Measurements from ENCODE around the gene NSG1. TPM values are rescaled to one million over a fixed set of nuclear protein-coding genes. Genes with fewer than 3 reads are reported as not detected.

The NSG1 gene
- total RNA-seq, 1 donor from 2014 or later = 0.18 TPM

DNA sequence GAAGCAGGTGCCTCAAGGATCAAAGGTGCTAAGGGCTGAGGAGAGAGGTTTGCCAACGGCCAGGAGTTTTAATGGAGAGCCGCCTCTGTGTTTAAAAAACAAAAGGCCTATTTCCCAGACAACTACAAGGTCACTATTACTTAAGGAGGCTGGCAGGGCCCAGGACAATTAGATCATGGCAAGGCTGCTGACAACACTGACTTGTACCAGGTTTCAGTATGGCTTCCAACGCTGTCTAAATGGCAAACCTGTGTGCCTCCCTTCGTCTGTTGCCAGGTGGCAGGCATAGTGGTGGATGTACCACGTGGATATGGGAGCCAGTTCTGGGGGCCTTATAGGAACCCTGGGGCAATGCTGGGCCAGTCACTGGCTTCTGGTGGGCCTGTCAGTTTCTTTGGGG is 41.0 kb downstream of the NSG1 start:
- Mint-ChIP-seq H3K27ac (no peak overlapping the region), H3K4me1 (ENCODE audit: low read depth) (peaks cover 7% of the 10 kb centered on the region), H3K9me3 (no peaks in the 10 kb centered on the region), H3K36me3 (ENCODE audit: low read depth) (no peaks in the 10 kb centered on the region), H3K4me3 (no peak overlapping the region), H3K27me3 (ENCODE audit: insufficient read depth) (no peaks in the 10 kb centered on the region)
- intact Hi-C loops (cut with micrococcal nuclease) = no loop called here
- no peak for DNase-seq (ENCODE audit: low spot score)

- no peak overlapping the region for H3K4me3 Mint-ChIP-seq
- H3K27ac Mint-ChIP-seq = no peak overlapping the region
- no peak for DNase-seq (ENCODE audit: low spot score)
- intact Hi-C loops (cut with micrococcal nuclease) = no loop called here
- no peaks in the 10 kb centered on the region for H3K36me3 Mint-ChIP-seq (ENCODE audit: low read depth)
- H3K9me3 Mint-ChIP-seq = no peaks in the 10 kb centered on the region
- H3K4me1 Mint-ChIP-seq (ENCODE audit: low read depth) = peaks cover 7% of the 10 kb centered on the region
- H3K27me3 Mint-ChIP-seq (ENCODE audit: insufficient read depth) = no peaks in the 10 kb centered on the region
These were observed 42.3 kb downstream of the NSG1 start for GRCh38 chr4:4428966-4429875.

DNA sequence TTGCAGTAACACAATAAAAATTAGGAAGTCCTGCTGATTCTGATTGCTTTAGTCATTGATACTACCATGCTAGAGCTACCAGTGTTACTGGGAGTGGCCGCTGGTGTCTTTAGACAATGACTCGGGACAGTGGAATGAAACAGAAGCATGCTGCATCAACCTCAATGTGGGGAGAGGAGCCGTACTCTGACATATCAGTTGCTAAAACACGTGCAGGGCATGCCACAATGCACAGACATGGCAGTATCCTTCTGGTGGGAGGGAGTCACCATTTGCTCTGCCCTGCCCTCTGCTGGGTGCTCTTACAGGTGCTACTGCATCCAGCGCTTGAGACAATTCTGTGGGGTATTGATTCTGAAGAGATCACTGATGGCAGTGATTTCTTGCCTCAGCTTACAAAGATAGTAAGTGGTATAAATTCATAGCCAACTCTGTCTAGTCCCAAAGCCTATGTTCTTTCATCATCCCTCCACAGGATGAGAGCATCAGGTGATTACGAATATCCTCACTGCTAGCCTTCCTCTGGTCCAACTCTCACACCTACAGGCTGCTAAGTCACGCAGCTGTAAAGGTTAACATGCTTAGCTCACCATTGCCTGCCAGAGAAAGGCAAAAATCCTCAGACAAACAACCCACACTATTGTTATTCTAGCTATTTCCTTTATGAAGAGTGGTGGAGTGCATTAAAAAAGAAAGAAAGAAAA is 43.7 kb downstream of the NSG1 start:
- no peak overlapping the region for H3K27ac Mint-ChIP-seq
- intact Hi-C loops (cut with micrococcal nuclease) = loop anchor here (1.0 kb wide), 1 partner anchor 178 kb away; no protein-coding TSS in a partner anchor

DNA sequence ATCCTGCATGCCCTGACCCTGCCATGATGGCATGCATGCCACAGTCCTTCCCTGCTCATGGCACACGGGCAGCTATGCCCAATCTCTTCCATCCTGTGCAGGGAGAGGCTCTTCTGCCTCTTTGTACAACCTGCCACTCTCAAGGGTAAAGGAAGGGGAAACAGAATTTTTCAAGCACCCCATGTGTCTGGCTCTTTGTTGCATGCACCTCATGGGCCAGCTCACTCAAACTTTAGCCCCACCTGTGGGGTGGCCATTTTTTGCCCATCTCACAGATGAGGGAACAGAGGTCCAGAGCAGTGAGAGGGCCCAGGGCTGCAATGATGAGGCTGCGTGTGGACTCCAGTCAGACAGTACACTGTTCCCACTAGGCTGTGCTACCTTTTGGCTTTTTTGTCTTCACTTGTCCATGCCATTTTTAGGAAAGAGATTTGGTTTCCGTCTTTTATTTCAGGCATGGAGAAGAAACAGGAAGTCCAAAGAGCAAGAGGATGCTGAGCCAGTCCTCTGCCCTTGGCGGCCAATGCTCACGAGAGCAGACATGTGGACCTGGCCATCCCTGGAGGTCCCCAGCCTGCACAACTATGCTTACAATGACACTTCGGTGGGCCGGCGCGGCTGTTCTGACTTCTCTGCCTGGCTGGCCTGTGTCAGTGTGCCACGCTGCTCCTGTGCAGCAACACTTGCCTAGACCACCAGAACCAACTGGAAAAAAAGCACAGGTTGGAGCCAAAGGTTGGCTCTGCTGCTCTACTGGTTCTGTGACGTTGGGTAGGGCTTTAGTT is 45.6 kb downstream of the NSG1 start:
- intact Hi-C loops (cut with micrococcal nuclease) = no loop called here
- no peak overlapping the region for H3K4me3 Mint-ChIP-seq
- H3K27me3 Mint-ChIP-seq (ENCODE audit: insufficient read depth) = no peaks in the 10 kb centered on the region
- DNase-seq (ENCODE audit: low spot score) = no peak
- H3K4me1 Mint-ChIP-seq (ENCODE audit: low read depth) = peaks cover 7% of the 10 kb centered on the region
- H3K9me3 Mint-ChIP-seq = no peaks in the 10 kb centered on the region
- H3K27ac Mint-ChIP-seq = no peak overlapping the region
- H3K36me3 Mint-ChIP-seq (ENCODE audit: low read depth) = peaks cover 6% of the 10 kb centered on the region

More for the DNA sequence above, 43.7 kb downstream of the NSG1 start:
- Mint-ChIP-seq H3K4me1 (ENCODE audit: low read depth) (peaks cover 7% of the 10 kb centered on the region), H3K36me3 (ENCODE audit: low read depth) (no peaks in the 10 kb centered on the region), H3K4me3 (no peak overlapping the region), H3K9me3 (no peaks in the 10 kb centered on the region), H3K27me3 (ENCODE audit: insufficient read depth) (no peaks in the 10 kb centered on the region)
- DNase-seq (ENCODE audit: low spot score) = no peak

- Mint-ChIP-seq H3K27me3 (ENCODE audit: insufficient read depth) (no peaks in the 10 kb centered on the region), H3K9me3 (no peaks in the 10 kb centered on the region), H3K4me3 (no peak overlapping the region), H3K27ac (no peak overlapping the region), H3K4me1 (ENCODE audit: low read depth) (peaks cover 7% of the 10 kb centered on the region), H3K36me3 (ENCODE audit: low read depth) (peaks cover 6% of the 10 kb centered on the region)
- no peak for DNase-seq (ENCODE audit: low spot score)
- intact Hi-C loops (cut with micrococcal nuclease) = no loop called here
These were observed 47.0 kb downstream of the NSG1 start for GRCh38 chr4:4433941-4434340.

DNA sequence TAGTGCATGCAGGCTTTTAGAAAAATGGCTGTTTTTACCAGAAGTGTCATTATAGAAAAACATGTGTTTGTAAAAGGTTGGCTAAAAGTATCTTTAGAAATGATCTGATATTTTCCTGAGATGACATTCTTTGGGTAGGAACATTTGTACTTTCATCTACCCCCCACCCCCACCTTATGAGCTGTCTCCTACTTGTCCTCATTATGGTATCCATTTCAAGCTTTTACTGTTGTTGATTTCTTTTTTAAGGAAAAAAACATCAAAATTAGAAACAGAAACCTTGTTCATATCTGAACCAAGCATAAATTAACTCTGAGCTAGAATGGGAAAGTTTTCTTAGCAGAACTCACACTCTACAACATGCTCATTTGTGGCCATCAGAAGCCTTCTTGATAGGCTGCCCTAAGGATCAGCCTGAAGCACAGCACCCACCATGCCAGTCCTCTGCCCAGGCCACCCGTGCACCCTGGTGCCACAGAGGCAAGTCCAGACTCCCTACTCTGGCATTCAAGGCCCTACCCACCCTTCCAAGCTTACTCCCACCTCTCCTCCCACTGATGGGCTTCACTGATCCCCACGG is 49.4 kb downstream of the NSG1 start:
- Mint-ChIP-seq H3K27me3 (ENCODE audit: insufficient read depth) (no peaks in the 10 kb centered on the region), H3K36me3 (ENCODE audit: low read depth) (peaks cover 6% of the 10 kb centered on the region), H3K9me3 (no peaks in the 10 kb centered on the region), H3K4me1 (ENCODE audit: low read depth) (no peaks in the 10 kb centered on the region), H3K27ac (peak overlapping the region; percentile 78), H3K4me3 (no peak overlapping the region)
- no peak for DNase-seq (ENCODE audit: low spot score)
- intact Hi-C loops (cut with micrococcal nuclease) = no loop called here

GRCh38 chr4:4437798-4438470 is 51.0 kb downstream of the NSG1 start:
- Mint-ChIP-seq H3K27me3 (ENCODE audit: insufficient read depth) (no peaks in the 10 kb centered on the region), H3K36me3 (ENCODE audit: low read depth) (peaks cover 8% of the 10 kb centered on the region), H3K9me3 (no peaks in the 10 kb centered on the region), H3K27ac (no peak overlapping the region), H3K4me1 (ENCODE audit: low read depth) (no peaks in the 10 kb centered on the region), H3K4me3 (no peak overlapping the region)
- DNase-seq (ENCODE audit: low spot score) = no peak
- intact Hi-C loops (cut with micrococcal nuclease) = no loop called here

DNA sequence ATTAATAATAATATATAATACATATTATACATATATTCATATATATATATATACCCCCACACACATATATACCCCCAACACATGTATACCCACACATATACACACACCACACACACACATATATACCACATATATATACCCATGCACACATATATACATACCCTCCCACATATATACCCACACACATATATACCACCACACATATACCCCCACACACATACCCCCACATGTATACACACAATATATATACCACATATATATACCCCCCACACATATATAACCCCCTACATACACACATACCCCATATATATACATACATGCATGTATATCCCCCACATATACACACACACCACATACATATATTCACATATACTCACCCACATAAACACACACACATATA is 52.0 kb downstream of the NSG1 start:
- no peak overlapping the region for H3K4me3 Mint-ChIP-seq
- no peak overlapping the region for H3K27ac Mint-ChIP-seq
- H3K4me1 Mint-ChIP-seq (ENCODE audit: low read depth) = peaks cover 5% of the 10 kb centered on the region
- no peaks in the 10 kb centered on the region for H3K27me3 Mint-ChIP-seq (ENCODE audit: insufficient read depth)
- no peaks in the 10 kb centered on the region for H3K9me3 Mint-ChIP-seq
- intact Hi-C loops (cut with micrococcal nuclease) = no loop called here
- DNase-seq (ENCODE audit: low spot score) = no peak
- H3K36me3 Mint-ChIP-seq (ENCODE audit: low read depth) = peaks cover 10% of the 10 kb centered on the region

- intact Hi-C loops (cut with micrococcal nuclease) = no loop called here
- H3K4me3 Mint-ChIP-seq = no peak overlapping the region
- no peaks in the 10 kb centered on the region for H3K9me3 Mint-ChIP-seq
- no peak for DNase-seq (ENCODE audit: low spot score)
- H3K27ac Mint-ChIP-seq = no peak overlapping the region
- no peaks in the 10 kb centered on the region for H3K27me3 Mint-ChIP-seq (ENCODE audit: insufficient read depth)
- H3K4me1 Mint-ChIP-seq (ENCODE audit: low read depth) = peaks cover 5% of the 10 kb centered on the region
- H3K36me3 Mint-ChIP-seq (ENCODE audit: low read depth) = peaks cover 10% of the 10 kb centered on the region
These were observed 52.9 kb downstream of the NSG1 start for GRCh38 chr4:4439782-4440181.

- DNase-seq (ENCODE audit: low spot score) = no peak
- Mint-ChIP-seq H3K9me3 (no peaks in the 10 kb centered on the region), H3K27me3 (ENCODE audit: insufficient read depth) (no peaks in the 10 kb centered on the region), H3K4me1 (ENCODE audit: low read depth) (peaks cover 5% of the 10 kb centered on the region), H3K27ac (no peak overlapping the region), H3K4me3 (no peak overlapping the region), H3K36me3 (ENCODE audit: low read depth) (peaks cover 10% of the 10 kb centered on the region)
- intact Hi-C loops (cut with micrococcal nuclease) = no loop called here
These were observed 53.6 kb downstream of the NSG1 start for GRCh38 chr4:4440333-4441061.

DNA sequence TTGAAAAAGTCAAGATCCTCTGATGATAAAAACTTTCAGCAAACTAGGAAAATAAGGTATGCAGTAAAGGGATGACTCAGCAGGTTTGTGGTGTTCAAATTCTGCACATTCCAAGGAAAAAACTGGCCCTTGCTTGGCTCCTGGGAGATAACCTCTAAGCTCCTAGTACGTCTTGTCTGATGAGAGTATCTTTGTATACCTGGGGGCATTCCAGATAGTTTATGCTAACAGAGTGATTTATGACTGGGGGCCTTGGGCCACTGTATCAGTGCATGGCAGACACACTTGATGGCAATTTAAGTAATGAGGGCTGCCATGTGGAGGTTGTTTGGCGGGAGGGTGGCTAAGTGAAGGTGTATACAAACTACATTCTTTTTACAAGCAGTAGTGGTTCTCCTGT is 56.9 kb downstream of the NSG1 start:
- Mint-ChIP-seq H3K27me3 (ENCODE audit: insufficient read depth) (no peaks in the 10 kb centered on the region), H3K4me3 (no peak overlapping the region), H3K27ac (no peak overlapping the region), H3K4me1 (ENCODE audit: low read depth) (peaks cover 5% of the 10 kb centered on the region), H3K36me3 (ENCODE audit: low read depth) (peaks cover 6% of the 10 kb centered on the region), H3K9me3 (no peaks in the 10 kb centered on the region)
- intact Hi-C loops (cut with micrococcal nuclease) = no loop called here
- DNase-seq (ENCODE audit: low spot score) = no peak

- Mint-ChIP-seq H3K4me1 (ENCODE audit: low read depth) (peaks cover 5% of the 10 kb centered on the region), H3K4me3 (no peak overlapping the region), H3K27me3 (ENCODE audit: insufficient read depth) (no peaks in the 10 kb centered on the region), H3K9me3 (no peaks in the 10 kb centered on the region), H3K27ac (no peak overlapping the region), H3K36me3 (ENCODE audit: low read depth) (peaks cover 9% of the 10 kb centered on the region)
- intact Hi-C loops (cut with micrococcal nuclease) = no loop called here
- no peak for DNase-seq (ENCODE audit: low spot score)
These were observed 59.5 kb downstream of the NSG1 start for GRCh38 chr4:4446434-4446833.

Data from activated T-helper 1 cell treated with anti-CD3 and anti-CD28 coated beads, Interleukin-12 subunit alpha, Interleukin-12 subunit beta, Interleukin-2, Interleukin-4 antibody, amounts not matched to agents 30 ng/mL and 10 ng/mL and 1 ng/mL, durations not matched to agents 14 hours and 24 hours and 36 hours (primary cell).